ENCODE measurements around the gene SMIM24.

Gene SMIM24

GRCh38 chr19:3470500-3471128, 9.7 kb downstream of the SMIM24 start:
- no peak for DNase-seq

- no peak for DNase-seq
Observed at GRCh38 chr19:3469638-3470499, 10.5 kb downstream of the SMIM24 start.

GRCh38 chr19:3468211-3468610, 12.1 kb downstream of the SMIM24 start:
- no peak for DNase-seq

GRCh38 chr19:3467437-3468198, 12.7 kb downstream of the SMIM24 start:
- DNase-seq = no peak

- no peak for DNase-seq
Observed at GRCh38 chr19:3466635-3467034, 13.7 kb downstream of the SMIM24 start.

- DNase-seq = no peak
Observed at GRCh38 chr19:3465552-3465951, 14.8 kb downstream of the SMIM24 start.

GRCh38 chr19:3464587-3465235, 15.6 kb downstream of the SMIM24 start:
- no peak for DNase-seq

GRCh38 chr19:3463714-3464586, 16.4 kb downstream of the SMIM24 start:
- DNase-seq = no peak

- no peak for DNase-seq
Observed at GRCh38 chr19:3462991-3463713, 17.2 kb downstream of the SMIM24 start.

- DNase-seq = no peak
Observed at GRCh38 chr19:3459965-3460582, 20.3 kb downstream of the SMIM24 start.

GRCh38 chr19:3459089-3459881, 21.0 kb downstream of the SMIM24 start:
- DNase-seq = no peak

GRCh38 chr19:3458229-3459088, 21.9 kb downstream of the SMIM24 start:
- DNase-seq = no peak

GRCh38 chr19:3457528-3458228, 22.6 kb downstream of the SMIM24 start:
- DNase-seq = no peak

GRCh38 chr19:3456925-3457527, 23.3 kb downstream of the SMIM24 start:
- DNase-seq = no peak

GRCh38 chr19:3455960-3456601, 24.2 kb downstream of the SMIM24 start:
- DNase-seq = no peak

- no peak for DNase-seq
Observed at GRCh38 chr19:3455393-3455955, 24.9 kb downstream of the SMIM24 start.

Data from CD4-positive, alpha-beta T cell treated with Interleukin-4 for 1 hour (primary cell).